GM12873 (cell line): ENCODE results near the gene FOXC2.

Source experiments
- CTCF ChIP-seq: IDR thresholded peaks from 2 replicates; pipeline ENCODE4 v1.5.1; 2012; ENCODE audit warnings: low read depth, mild to moderate bottlenecking, moderate library complexity, low read length, control low read depth; ENCODE audit not compliant: insufficient read depth; ENCODE audit errors: missing control alignments

FOXC2 gene

DNA sequence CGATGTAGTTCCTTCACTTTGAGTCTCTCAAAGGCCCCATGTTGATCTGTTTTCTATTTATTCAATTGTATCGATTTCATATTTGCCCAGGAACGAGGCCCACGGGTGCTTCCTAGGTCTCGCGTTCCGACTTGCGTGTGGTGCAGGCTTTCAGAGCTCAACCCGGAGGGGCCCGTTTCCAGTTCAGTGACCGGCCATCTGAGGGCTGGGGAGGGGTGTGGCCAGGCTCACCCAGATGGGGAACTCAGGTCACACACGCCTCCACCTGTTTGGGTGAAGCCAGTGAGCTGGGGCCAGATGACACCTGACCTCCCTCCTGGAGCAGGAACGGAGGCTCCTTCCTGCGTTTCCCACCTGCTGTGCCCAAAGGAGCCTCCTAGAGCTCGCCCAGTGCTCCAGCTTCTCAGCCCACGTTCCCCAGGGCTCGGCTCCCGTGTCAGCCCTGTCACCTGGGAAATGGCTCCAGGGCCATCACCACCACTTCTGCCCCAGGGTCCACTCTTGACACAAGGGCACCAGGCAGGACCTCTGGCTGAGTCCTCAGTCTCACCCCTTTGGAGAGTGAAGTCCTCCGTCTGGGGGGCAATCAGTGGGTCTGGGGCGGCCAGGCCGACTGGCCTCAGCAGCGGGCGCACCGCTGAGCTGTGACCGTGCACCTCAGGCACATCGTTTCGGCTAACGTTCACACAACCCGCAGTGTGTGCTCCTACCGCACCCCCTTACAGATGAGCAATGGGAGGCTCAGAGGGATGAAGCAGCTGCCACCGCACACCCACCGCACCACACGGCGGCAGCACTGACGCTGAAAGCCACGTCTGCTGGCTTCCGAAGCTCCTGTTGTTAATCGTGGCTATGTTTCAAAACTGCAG is 38.3 kb upstream of the FOXC2 start:
- TF ChIP-seq CTCF, result no peak

DNA sequence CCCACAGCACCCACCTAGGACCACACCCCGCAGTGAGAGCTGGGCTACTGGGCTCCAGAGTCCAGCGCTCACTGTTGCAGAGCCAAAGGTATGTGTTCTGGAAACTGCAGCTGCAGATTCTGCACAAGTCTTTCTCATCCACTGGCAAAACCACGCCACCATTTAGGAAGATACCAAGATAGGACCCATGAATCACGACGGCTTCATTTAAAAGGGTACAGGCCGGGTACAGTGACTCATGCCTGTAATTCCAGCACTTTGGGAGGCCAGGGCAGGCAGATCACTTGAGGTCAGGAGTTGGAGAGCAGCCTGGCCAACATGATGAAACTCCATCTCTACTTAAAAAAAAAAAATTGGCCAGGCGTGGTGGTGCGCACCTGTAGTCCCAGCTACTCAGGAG is 37.5 kb upstream of the FOXC2 start:
- TF ChIP-seq CTCF, result no peak

GRCh38 chr16:86530251-86531190 is 36.1 kb upstream of the FOXC2 start:
- TF ChIP-seq CTCF, result no peak

DNA sequence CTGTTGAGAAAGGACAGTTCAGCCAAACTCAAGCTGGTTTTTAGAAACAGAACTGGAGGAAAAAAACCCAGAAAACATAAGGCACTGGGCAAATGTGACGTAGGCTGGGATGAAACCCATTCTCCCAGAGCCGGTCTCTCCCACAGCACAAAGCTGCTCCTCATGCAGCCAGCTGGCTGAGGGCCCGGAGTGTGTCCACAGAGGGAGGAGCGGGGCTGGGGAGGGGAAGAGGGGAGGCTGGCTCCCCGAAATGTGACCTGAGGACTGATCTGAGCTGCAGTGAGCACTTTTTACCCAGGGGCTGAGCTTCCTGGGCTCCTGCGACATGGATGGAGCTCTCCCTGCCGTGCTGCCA is 35.5 kb upstream of the FOXC2 start:
- no peak for TF ChIP-seq CTCF

GRCh38 chr16:86531641-86532525 is 34.7 kb upstream of the FOXC2 start:
- no peak for TF ChIP-seq CTCF

DNA sequence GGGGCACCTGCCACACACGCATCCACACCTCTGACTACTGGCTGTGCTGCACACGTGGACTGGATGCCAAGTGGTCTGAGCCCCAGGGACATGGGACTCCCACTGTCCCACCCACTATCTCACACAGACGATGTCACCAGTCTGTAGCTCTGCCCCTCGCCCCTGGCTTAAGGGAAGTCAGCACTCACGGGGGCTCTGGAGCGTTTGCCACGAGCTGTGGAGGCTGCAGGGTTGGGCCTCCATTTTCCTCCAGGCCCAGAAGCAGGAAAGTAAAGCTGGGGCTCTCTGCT is 34.2 kb upstream of the FOXC2 start:
- no peak for TF ChIP-seq CTCF
